ENCODE measurements around the gene TEX261. TPM values are rescaled to one million over a fixed set of nuclear protein-coding genes. Genes with fewer than 3 reads are reported as not detected.

Gene TEX261
- total RNA-seq, 1 donor from 2014 or later: 44.7 TPM

- no peak overlapping the region for H3K27ac ChIP-seq (ENCODE audit: low read depth, low read length)
- H3K9me3 Mint-ChIP-seq (ENCODE audit: unreplicated experiment): peaks cover 2% of the 10 kb centered on the region
- H3K27ac Mint-ChIP-seq (ENCODE audit: unreplicated experiment): no peak overlapping the region
- peak overlapping the region; percentile 44 for H3K4me3 ChIP-seq (ENCODE audit: insufficient read depth, low read depth, low read length)
- FAIRE-seq (no peak), DNase-seq (ENCODE audit: low read depth) (peak; percentile 24)
- H3K4me2 ChIP-seq (ENCODE audit: low read length): peak overlapping the region; percentile 83
- peaks cover 78% of the 10 kb centered on the region for H3K27me3 Mint-ChIP-seq (ENCODE audit: low read depth, unreplicated experiment)
- H4K20me1 ChIP-seq (ENCODE audit: insufficient read depth, low read length): no peaks in the 10 kb centered on the region
- H3K27me3 ChIP-seq (ENCODE audit: insufficient read depth, low read length): peaks cover 31% of the 10 kb centered on the region
- peaks cover 2% of the 10 kb centered on the region for H3K4me1 Mint-ChIP-seq (ENCODE audit: low read depth, unreplicated experiment)
- TF ChIP-seq CTCF (IDR thresholded peaks at IDR 0.05; ENCODE audit: insufficient read depth, low read depth, low read length): peak; percentile 42
- TF ChIP-seq EZH2 (IDR thresholded peaks at IDR 0.05; ENCODE audit: insufficient read depth, low read length): no peak
- H3K9me3 ChIP-seq (ENCODE audit: insufficient read depth, low read depth, low read length): no peaks in the 10 kb centered on the region
- H3K79me2 ChIP-seq (ENCODE audit: insufficient read depth, low read length): no peaks in the 10 kb centered on the region
- peaks cover 1% of the 10 kb centered on the region for H3K36me3 Mint-ChIP-seq (ENCODE audit: low read depth, unreplicated experiment)
- H3K9ac ChIP-seq (ENCODE audit: low read length): no peak overlapping the region
- peaks cover 5% of the 10 kb centered on the region for H3K4me1 ChIP-seq (ENCODE audit: insufficient read depth, low read length)
- H2AFZ ChIP-seq (ENCODE audit: low read depth, low read length): peak overlapping the region; percentile 77
- peak overlapping the region; percentile 74 for H3K4me3 Mint-ChIP-seq (ENCODE audit: unreplicated experiment)
- no peaks in the 10 kb centered on the region for H3K36me3 ChIP-seq (ENCODE audit: insufficient read depth, low read length)
Observed at GRCh38 chr2:70964596-70965386, 29.9 kb downstream of the TEX261 start.

- no peak overlapping the region for H3K27ac Mint-ChIP-seq (ENCODE audit: unreplicated experiment)
- Histone ChIP-seq H3K27me3 (ENCODE audit: insufficient read depth, low read length) (peaks cover 31% of the 10 kb centered on the region), H2AFZ (ENCODE audit: low read depth, low read length) (no peak overlapping the region), H3K4me2 (ENCODE audit: low read length) (no peak overlapping the region), H3K36me3 (ENCODE audit: insufficient read depth, low read length) (no peaks in the 10 kb centered on the region), H4K20me1 (ENCODE audit: insufficient read depth, low read length) (no peaks in the 10 kb centered on the region), H3K4me3 (ENCODE audit: insufficient read depth, low read depth, low read length) (no peak overlapping the region), H3K79me2 (ENCODE audit: insufficient read depth, low read length) (no peaks in the 10 kb centered on the region), H3K9me3 (ENCODE audit: insufficient read depth, low read depth, low read length) (no peaks in the 10 kb centered on the region), H3K4me1 (ENCODE audit: insufficient read depth, low read length) (peaks cover 5% of the 10 kb centered on the region), H3K27ac (ENCODE audit: low read depth, low read length) (no peak overlapping the region), H3K9ac (ENCODE audit: low read length) (no peak overlapping the region)
- no peak overlapping the region for H3K4me3 Mint-ChIP-seq (ENCODE audit: unreplicated experiment)
- DNase-seq (ENCODE audit: low read depth) (no peak), FAIRE-seq (no peak)
- TF ChIP-seq EZH2 (IDR thresholded peaks at IDR 0.05; ENCODE audit: insufficient read depth, low read length) (no peak), CTCF (IDR thresholded peaks at IDR 0.05; ENCODE audit: insufficient read depth, low read depth, low read length) (no peak)
- H3K9me3 Mint-ChIP-seq (ENCODE audit: unreplicated experiment): peaks cover 2% of the 10 kb centered on the region
- peaks cover 79% of the 10 kb centered on the region for H3K27me3 Mint-ChIP-seq (ENCODE audit: low read depth, unreplicated experiment)
- H3K4me1 Mint-ChIP-seq (ENCODE audit: low read depth, unreplicated experiment): peaks cover 2% of the 10 kb centered on the region
- peaks cover 1% of the 10 kb centered on the region for H3K36me3 Mint-ChIP-seq (ENCODE audit: low read depth, unreplicated experiment)
Observed at GRCh38 chr2:70964133-70964532, 30.5 kb downstream of the TEX261 start.
